DMS153 treated with DMSO at 0.1 percent for 48 hours (cell line): ENCODE data around the gene STK24.
"Not testable (repeated sequence)": the region's sequence is repeated elsewhere in the genome, so short reads cannot be mapped to it uniquely, and the experiment has no call there.

Experiments
- DNase-seq: peaks from one replicate; lab custom pipeline; 2025; ENCODE audit not compliant: unreplicated experiment; lab: John Stamatoyannopoulos, UW

The STK24 gene

DNA sequence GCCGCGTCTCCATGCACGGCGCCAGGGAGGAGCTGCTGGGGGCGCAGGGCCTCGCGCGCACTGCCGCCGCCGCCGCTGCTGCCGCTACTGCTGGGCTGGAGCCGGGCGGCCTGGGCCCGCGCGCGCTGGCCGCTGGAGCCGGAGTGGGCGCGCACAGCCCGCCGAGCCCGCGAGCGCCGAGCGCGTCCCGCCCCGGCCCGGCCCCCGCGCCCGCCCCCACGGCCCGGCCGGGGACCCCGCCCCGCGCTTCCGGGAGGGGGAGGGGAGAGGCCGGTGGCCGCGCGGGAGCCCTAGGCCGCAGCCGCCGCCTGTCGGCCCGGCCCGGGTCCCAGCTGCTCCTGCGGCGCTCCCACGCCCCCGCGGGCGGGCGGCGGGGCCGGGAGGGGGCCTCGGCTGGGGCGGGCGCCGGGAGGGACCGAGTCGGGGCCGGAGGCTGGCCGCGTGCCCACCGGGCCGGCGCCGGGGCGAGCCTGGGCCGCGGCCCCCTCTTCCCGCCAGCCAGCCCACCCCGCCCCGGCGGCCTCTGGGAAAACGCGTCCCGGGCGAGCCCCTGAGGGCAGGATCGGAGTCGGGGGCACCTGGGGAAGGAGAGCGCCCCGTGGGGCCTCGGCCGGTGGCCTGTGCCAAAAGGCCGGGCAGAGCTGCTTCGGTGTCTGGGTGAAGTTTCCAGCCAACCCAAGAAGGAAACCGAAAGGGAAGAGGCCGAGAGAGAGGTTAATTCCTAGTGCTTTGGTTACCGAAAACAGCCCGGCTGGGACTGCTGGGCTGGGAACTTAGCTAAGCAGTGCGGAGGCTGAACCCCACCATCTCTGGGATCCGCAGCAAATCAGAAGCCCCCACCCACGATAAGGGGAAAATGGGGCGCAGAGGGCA, at the start of gene STK24:
STK24 (minus strand) TSS at position 145 of the 873 bp plus-strand sequence. CDS start 321 bp downstream, outside the sequence.
- DNase-seq = peak; percentile 49

GRCh38 chr13:98626298-98626935, 49.5 kb upstream of the STK24 start:
- no peak for DNase-seq

DNA sequence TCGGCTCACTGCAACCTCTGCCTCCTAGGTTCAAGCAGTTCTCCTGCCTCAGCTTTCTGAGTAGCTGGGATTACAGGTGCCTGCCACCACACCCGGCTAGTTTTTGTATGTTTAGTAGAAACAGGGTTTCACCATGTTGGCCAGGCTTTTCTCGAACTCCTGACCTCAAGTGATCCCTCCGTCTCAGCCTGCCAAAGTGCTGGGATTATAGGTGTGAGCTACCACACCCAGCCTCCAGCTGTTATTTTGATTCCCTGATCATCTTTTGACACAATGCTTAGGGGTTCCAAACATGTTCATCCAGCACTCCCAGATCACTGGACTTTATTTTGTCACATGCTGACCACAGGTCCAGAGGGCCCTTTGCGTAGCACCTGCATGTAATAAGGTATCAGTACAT, 47.7 kb upstream of the STK24 start:
- not testable (repeated sequence) for DNase-seq

GRCh38 chr13:98622931-98623331, 46.0 kb upstream of the STK24 start:
- no peak for DNase-seq

GRCh38 chr13:98619556-98619955, 42.6 kb upstream of the STK24 start:
- no peak for DNase-seq

- not testable (repeated sequence) for DNase-seq
Observed at GRCh38 chr13:98615595-98615994, 38.7 kb upstream of the STK24 start.

GRCh38 chr13:98613591-98613990, 36.7 kb upstream of the STK24 start:
- DNase-seq = no peak

GRCh38 chr13:98609756-98610155, 32.8 kb upstream of the STK24 start:
- no peak for DNase-seq

- no peak for DNase-seq
Observed at GRCh38 chr13:98606296-98606695, 29.4 kb upstream of the STK24 start.

DNA sequence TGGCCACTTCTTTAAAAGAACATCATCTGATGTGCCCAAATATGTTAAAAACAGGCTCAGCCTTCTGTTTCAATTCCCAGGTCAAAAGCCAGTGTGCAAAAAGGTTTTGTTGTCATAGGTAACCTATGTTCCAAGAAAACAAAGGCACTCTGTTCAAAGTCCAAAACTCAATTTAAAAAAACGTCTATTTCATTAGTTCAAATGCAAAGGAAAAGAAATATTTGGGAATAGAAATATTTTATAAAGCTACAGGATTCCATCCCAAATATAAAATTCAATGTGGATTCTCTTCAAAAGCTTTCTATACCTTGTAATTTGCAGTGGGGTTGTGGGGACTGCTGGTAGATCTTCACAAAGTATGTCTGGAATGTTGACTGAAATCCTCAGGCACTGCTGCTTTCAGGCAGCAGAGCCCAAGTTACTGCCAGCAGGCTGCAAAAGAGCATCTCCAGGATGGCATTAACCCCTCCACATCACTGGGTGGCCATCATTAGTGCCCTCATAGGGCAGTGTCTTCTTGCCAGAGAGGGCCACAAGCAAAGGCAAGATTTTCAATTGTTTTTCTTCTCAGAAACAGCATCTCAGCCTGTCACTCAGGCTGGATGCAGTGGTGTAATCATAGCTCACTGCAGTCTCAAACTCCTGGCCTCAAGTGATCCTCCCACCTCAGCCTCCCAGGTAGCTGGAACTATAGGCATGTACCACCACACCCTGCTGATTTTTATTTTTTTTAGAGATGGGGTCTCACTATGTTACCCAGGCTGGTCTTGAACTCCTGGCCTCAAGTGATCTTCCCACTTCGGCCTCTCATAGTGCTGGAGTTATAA, 22.8 kb upstream of the STK24 start:
- no peak for DNase-seq

DNA sequence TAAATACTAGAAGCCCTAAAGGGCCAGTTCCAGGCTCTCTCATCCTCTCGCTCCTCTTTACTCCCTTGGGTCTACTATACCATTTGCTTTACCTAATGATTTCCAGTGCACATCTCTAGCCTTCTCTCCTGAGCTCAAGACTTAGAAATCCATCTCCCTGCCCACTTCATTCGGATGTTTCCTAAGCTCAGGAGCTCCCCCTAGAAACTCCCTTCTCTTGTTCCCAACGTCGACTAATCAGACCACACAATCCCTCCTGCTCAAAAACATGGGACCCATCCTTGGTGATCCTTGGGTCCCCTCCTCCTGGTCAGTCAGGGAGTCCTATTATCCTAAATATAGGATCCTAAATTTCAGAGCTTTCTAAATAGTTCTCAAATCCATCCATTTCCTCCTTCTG, 21.1 kb upstream of the STK24 start:
- DNase-seq = no peak

GRCh38 chr13:98595134-98595533, 18.2 kb upstream of the STK24 start:
- DNase-seq = no peak

DNA sequence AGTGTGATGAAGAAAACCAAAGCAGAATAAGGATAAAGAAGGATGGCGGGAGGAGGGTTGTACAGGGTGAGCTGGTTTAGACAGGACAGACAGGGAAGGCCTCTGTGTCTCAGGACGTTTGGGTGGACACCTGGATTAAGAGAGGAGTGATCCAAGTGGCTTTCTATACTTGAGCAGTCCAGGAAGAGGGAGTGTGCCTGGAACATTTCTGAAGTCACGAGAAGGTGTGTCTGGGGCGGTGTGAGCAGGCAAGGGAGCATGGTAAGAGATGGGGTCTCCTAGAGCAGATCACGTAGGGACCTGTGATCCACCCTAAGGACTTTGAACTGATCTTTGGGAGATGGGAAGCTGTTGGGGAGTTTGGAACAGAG, 15.4 kb upstream of the STK24 start:
- DNase-seq = no peak

- no peak for DNase-seq
Observed at GRCh38 chr13:98591721-98592361, 14.9 kb upstream of the STK24 start.

DNA sequence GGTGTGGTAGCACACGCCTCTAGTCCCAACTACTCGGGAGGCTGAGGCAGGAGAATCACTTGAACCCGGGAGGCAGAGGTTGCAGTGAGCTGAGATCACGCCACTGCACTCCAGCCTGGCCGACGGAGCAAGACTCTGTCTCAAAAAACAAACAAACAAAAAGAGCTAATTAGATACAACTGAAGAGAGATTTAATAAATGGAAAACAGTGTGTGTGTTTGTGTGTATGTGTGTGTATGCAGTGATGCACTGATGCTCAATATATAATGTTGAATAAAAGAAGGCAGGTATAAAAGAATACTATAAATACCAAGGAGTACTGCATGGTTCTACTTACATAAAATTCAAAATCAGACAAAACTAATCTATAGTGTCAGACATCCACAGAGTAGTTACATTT, 13.6 kb upstream of the STK24 start:
- not testable (repeated sequence) for DNase-seq

GRCh38 chr13:98589516-98589915, 12.6 kb upstream of the STK24 start:
- DNase-seq = not testable (repeated sequence)

DNA sequence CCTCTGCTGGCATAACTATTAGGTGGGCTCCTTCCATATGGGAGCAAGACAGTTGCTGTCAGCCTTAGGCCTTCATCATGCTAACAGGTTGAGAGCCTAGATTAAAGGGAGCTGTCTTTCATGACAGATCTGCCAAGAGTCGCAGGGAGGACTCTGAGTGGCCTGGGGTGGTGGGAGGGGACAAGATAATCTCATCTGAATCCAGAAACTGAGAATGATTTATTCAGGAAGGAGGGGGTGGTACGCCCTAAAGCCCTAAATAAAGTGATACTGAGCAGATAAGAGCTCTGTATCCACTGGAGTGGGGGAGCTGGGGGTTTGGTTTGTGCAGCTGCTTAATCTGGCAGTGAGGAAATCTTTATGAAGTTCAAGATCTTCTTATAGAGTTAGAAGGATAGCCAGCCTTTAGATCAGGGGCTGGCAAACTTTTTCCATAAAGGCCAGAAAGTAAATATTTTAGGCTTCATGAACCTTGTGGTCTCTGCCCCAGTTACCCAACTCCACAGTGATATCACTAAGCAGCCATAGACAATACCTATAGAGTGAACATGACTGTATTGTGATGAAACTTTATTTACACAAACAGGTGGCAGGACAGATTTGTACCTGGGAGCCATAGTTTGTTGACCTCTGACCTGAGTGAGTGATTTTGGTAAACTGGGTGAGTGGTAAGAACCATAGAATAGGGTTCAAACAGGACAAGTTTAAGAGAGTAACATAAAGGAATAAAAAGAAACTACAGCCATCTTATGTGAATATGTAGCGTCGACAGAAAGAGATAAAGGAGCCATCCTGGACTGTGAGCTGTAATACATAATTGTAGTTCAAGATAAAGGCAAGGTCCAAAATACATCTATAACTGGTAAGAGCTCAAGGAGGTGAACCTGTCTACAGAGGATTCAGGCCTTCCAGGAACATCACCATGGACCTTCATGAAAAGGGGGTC, 9.8 kb upstream of the STK24 start:
- no peak for DNase-seq

DNA sequence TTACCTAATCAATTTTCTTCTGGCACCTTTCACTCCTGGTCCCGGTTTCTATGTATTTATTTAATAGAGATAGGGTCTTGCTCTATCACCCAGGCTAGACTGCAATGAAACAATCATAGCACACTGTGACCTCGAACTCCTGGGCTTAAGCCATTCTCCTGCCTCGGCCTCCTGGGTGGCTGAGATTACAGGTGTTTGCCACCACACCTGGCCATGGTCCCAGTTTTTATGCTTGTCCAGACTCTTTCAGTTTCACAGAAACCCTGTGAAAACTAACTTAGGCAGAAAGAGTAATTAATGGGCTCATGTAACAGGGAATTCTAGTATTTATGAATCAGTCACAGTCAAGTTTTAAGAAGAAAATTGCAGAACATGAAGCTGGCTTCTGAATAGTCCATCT, 9.0 kb upstream of the STK24 start:
- no peak for DNase-seq

DNA sequence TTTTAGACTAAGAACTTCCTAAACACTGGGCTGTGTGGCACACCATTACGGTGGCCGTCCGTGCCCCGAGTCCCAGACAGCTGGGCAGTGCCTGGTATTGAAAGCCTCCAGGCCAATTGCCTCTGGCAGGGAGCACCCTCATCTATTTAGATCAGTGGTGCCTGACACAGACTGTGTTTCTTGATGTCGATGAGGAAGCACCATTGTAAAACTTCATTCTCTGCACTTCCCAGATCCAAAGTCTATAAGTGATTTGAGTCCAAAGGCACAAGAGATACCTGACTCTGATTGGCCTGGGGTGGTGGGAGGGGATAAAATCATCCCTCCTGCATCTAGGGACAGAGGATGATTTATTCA, 8.5 kb upstream of the STK24 start:
- DNase-seq = no peak
